HCT116 (cell line): ENCODE data around the gene CACNG1. TPM values are rescaled to one million over a fixed set of nuclear protein-coding genes. Genes with fewer than 3 reads are reported as not detected.

Experiments
- ATAC-seq: fragments of 200-7000 bp; cut with Tn5 transposase; 2 replicates; pipeline ENCODE4 v1.9.1; 2020; ENCODE audit warnings: mild to moderate bottlenecking, moderate library complexity
- BruUV-seq: library from RNA; stranded (reverse); fragments of 400-500 nt; replicated peaks from 2 replicates; lab custom pipeline; 2021; lab: Mats Ljungman, UMichigan
- CTCF ChIA-PET: fragments of 300-600 bp; sonication (Branson Sonifier 250); formaldehyde crosslinking; loops from one replicate; lab custom pipeline; 2021; ENCODE audit warnings: antibody characterized with exemption; lab: Charles Lee
- POLR2A ChIA-PET: fragments of 300-600, 350-600 bp; sonication (Branson Sonifier 250); formaldehyde crosslinking; loops from one replicate; lab custom pipeline; 2021; ENCODE audit warnings: antibody characterized with exemption; lab: Charles Lee
- RAD21 ChIA-PET, 2 experiments: fragments of 300-600 bp; sonication (Branson Sonifier 250); formaldehyde crosslinking; loops; one replicate each; lab custom pipeline; 2023; ENCODE audit warnings: low total read pairs in 2 of 2; ENCODE audit not compliant: uncharacterized antibody in 2 of 2, unreplicated experiment in 2 of 2, low non-redundant PET in 1 of 2; lab: Charles Lee
- DNase-seq: peaks from one replicate; pipeline ENCODE4 v3.0.0-alpha.2; 2010; ENCODE audit warnings: low read depth, low spot score
- H2AFZ ChIP-seq: fragments of 200-600 bp; shearing (Covaris generic), sonication (generic); 2 replicates; pipeline ENCODE4 v1.6.1; 2017; ENCODE audit warnings: low read depth, mixed run types, mixed read lengths, antibody characterized with exemption, low read length; ENCODE audit not compliant: poor library complexity, severe bottlenecking
- H3K27ac ChIP-seq: 2 replicates; pipeline ENCODE4 v1.5.1; 2012; ENCODE audit warnings: low read depth, low read length
- H3K27me3 ChIP-seq: fragments of 200-600 bp; sonication (generic); 2 replicates; pipeline ENCODE4 v1.6.1; 2016; ENCODE audit warnings: mixed run types, low read length, mixed read lengths; ENCODE audit not compliant: insufficient read depth
- H3K36me3 ChIP-seq, 2 experiments: fragments of 200-500 bp in 1 of 2; fragments of 200-600 bp in 1 of 2; sonication (Bioruptor generic) in 1 of 2; sonication (generic) in 1 of 2; 2 replicates each; pipeline versions ENCODE4 v1.5.1 to v1.6.1; 2014 to 2016; ENCODE audit warnings: low read length in 2 of 2, inconsistent platforms in 1 of 2, mixed read lengths in 1 of 2, mixed run types in 1 of 2; ENCODE audit not compliant: insufficient read depth in 2 of 2, control insufficient read depth in 1 of 2
- H3K4me1 ChIP-seq, 2 experiments: fragments of 200-600 bp in 1 of 2; sonication (generic) in 1 of 2; 2 replicates each; pipeline versions ENCODE4 v1.5.1 to v1.6.1; 2012 to 2017; ENCODE audit warnings: low read length in 2 of 2, inconsistent platforms in 1 of 2, mild to moderate bottlenecking in 1 of 2, mixed read lengths in 1 of 2, mixed run types in 1 of 2, moderate library complexity in 1 of 2; ENCODE audit not compliant: insufficient read depth in 2 of 2, control insufficient read depth in 1 of 2
- H3K4me2 ChIP-seq: fragments of 200-600 bp; sonication (generic); 2 replicates; pipeline ENCODE4 v1.6.1; 2017; ENCODE audit warnings: mixed run types, low read length, mixed read lengths
- H3K4me3 ChIP-seq, 2 experiments: fragments of 200-600 bp in 1 of 2; sonication (generic) in 1 of 2; replicated peaks in 1 of 2; 2 replicates each; pipeline ENCODE4 v1.5.1; 2011 to 2016; ENCODE audit warnings: low read length in 2 of 2, control low read depth in 1 of 2, low read depth in 1 of 2, mild to moderate bottlenecking in 1 of 2, mixed read lengths in 1 of 2, mixed run types in 1 of 2
- H3K79me2 ChIP-seq: fragments of 200-600 bp; sonication (generic); 2 replicates; pipeline ENCODE4 v1.6.1; 2017; ENCODE audit warnings: mild to moderate bottlenecking, mixed run types, low read length, moderate library complexity, mixed read lengths; ENCODE audit not compliant: insufficient read depth
- H3K9ac ChIP-seq: fragments of 200-600 bp; sonication (generic); 2 replicates; pipeline ENCODE4 v1.6.1; 2016; ENCODE audit warnings: low read length, mixed read lengths
- H3K9me2 ChIP-seq: fragments of 200-600 bp; sonication (generic), shearing (Covaris generic); 2 replicates; pipeline ENCODE4 v1.6.1; 2017; ENCODE audit warnings: mixed run types, mild to moderate bottlenecking, moderate library complexity; ENCODE audit not compliant: insufficient read depth
- H3K9me3 ChIP-seq, 2 experiments: fragments of 200-500 bp in 1 of 2; fragments of 200-600 bp in 1 of 2; sonication (Bioruptor generic) in 1 of 2; sonication (generic) in 1 of 2; 2 replicates each; pipeline ENCODE4 v1.6.1; 2014 to 2017; ENCODE audit warnings: low read length in 2 of 2, mixed read lengths in 2 of 2, inconsistent platforms in 1 of 2, low read depth in 1 of 2, mild to moderate bottlenecking in 1 of 2, mixed run types in 1 of 2, moderate library complexity in 1 of 2; ENCODE audit not compliant: control insufficient read depth in 1 of 2, insufficient read depth in 1 of 2
- H4K20me1 ChIP-seq: fragments of 200-600 bp; sonication (generic), shearing (Covaris generic); 2 replicates; pipeline ENCODE4 v1.6.1; 2017; ENCODE audit warnings: mixed run types, mild to moderate bottlenecking, moderate library complexity; ENCODE audit not compliant: insufficient read depth
- CTCF ChIP-seq, 3 experiments: fragments of 200-600 bp in 1 of 3; sonication (generic) in 1 of 3; IDR thresholded peaks in 2 of 3; conservative IDR thresholded peaks in 1 of 3; 2 replicates each; pipeline ENCODE4 v1.5.1; 2012 to 2017; ENCODE audit warnings: low read depth in 2 of 3, low read length in 2 of 3, antibody characterized with exemption in 1 of 3, borderline replicate concordance in 1 of 3, control low read depth in 1 of 3, mild to moderate bottlenecking in 1 of 3, mixed read lengths in 1 of 3, mixed run types in 1 of 3, moderate library complexity in 1 of 3; ENCODE audit not compliant: insufficient read depth in 1 of 3
- EZH2 ChIP-seq: fragments of 200-600 bp; sonication (generic); IDR thresholded peaks from 2 replicates; pipeline ENCODE4 v1.6.1; 2017; ENCODE audit warnings: antibody characterized with exemption, mixed run types
- JUND ChIP-seq: IDR thresholded peaks from 2 replicates; pipeline ENCODE4 v1.6.1; 2012
- POLR2A ChIP-seq: IDR thresholded peaks from 2 replicates; pipeline ENCODE4 v1.7.0; 2011; ENCODE audit warnings: borderline replicate concordance; ENCODE audit not compliant: insufficient read depth, insufficient read length; ENCODE audit errors: extremely low read depth
- RAD21 ChIP-seq: IDR thresholded peaks from 2 replicates; pipeline ENCODE4 v1.6.1; 2012; ENCODE audit warnings: low read depth, mild to moderate bottlenecking
- SIN3A ChIP-seq: IDR thresholded peaks from 2 replicates; pipeline ENCODE4 v1.6.1; 2012; ENCODE audit warnings: low read depth
- SRF ChIP-seq: IDR thresholded peaks from 2 replicates; pipeline ENCODE4 v1.6.1; 2012; ENCODE audit warnings: low read depth
- TCF7L2 ChIP-seq: IDR thresholded peaks from 2 replicates; pipeline ENCODE4 v1.7.0; 2011; ENCODE audit warnings: borderline replicate concordance, inconsistent platforms; ENCODE audit not compliant: insufficient read depth, insufficient read length; ENCODE audit errors: extremely low read depth
- YY1 ChIP-seq: IDR thresholded peaks from 2 replicates; pipeline ENCODE4 v1.6.1; 2011; ENCODE audit warnings: low read length, low read depth, moderate library complexity, mild to moderate bottlenecking; ENCODE audit not compliant: insufficient replicate concordance; ENCODE audit errors: extremely low read depth
- ZFX ChIP-seq: fragments of 450-650 bp; IDR thresholded peaks from 2 replicates; pipeline ENCODE4 v1.6.1; 2017
- ZNF274 ChIP-seq: fragments of 200-500 bp; sonication (Bioruptor generic); IDR thresholded peaks from 2 replicates; pipeline ENCODE4 v1.6.1; 2014; ENCODE audit warnings: mild to moderate bottlenecking, low read depth, low read length, inconsistent platforms
- intact Hi-C: fragments of 100-400 bp; cut with micrococcal nuclease; formaldehyde crosslinking; loops from 2 replicates; pipeline ENCODE4 v1.10.0; 2022
- total RNA-seq: library from RNA; stranded (reverse); gene quantifications from one replicate; pipeline ENCODE4 v1.2.1, GENCODE V29; 2021; ENCODE audit not compliant: unreplicated experiment
- TF ChIP-seq, protein P1 (sequence below): IDR thresholded peaks from 2 replicates; pipeline ENCODE4 v1.6.1; 2012
- TF ChIP-seq, protein P2 (sequence below): IDR thresholded peaks from 2 replicates; pipeline ENCODE4 v1.6.1; 2011; ENCODE audit warnings: mild to moderate bottlenecking, low read length, moderate library complexity; ENCODE audit not compliant: insufficient replicate concordance; ENCODE audit errors: extremely low read depth

CACNG1 gene
- total RNA-seq, 1 experiment from 2014 or later, result not detected

DNA sequence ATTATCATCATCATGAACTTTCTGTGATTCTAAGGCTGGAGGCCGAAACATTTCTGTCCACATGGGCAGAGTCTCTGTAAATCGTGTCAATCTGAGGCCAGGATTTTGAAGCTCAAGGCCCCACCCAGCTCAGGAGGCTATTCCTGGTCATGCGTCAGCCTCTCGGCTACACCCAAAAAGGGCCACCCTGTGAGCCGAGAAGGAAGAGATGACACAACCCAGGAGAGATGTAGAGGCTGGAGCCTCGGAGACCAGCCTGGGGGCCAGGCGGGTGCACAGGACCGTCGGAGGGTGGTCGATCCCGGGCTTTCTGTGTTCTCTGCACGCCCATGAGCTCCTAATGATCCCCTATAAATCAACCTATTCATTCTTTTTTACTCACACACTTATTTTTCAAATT lies 1.1 kb upstream of the CACNG1 start:
- Histone ChIP-seq H3K36me3 (no peaks in the 10 kb centered on the region), H3K9me3 (peaks cover 0 to 5% of the 10 kb centered on the region in 2 experiments; a peak in 1 of 4 replicates), H3K4me3 (no peak overlapping the region), H3K27me3 (0 out of 2 replicates have a peak, but pooled peaks cover 4% of the 10 kb centered on the region), H3K27ac (no peak overlapping the region), H3K79me2 (no peaks in the 10 kb centered on the region), H2AFZ (no peak overlapping the region), H3K4me1 (no peaks in the 10 kb centered on the region), H3K9me2 (no peaks in the 10 kb centered on the region), H3K4me2 (no peak overlapping the region), H3K9ac (no peak overlapping the region), H4K20me1 (no peaks in the 10 kb centered on the region)
- intact Hi-C loops, result no loop called here
- TF ChIP-seq ZFX, result no peak
- TF ChIP-seq YY1, result no peak
- TF ChIP-seq POLR2A, result no peak
- no peak for TF ChIP-seq TCF7L2
- TF ChIP-seq SIN3A, result no peak
- TF ChIP-seq, protein P1, sequence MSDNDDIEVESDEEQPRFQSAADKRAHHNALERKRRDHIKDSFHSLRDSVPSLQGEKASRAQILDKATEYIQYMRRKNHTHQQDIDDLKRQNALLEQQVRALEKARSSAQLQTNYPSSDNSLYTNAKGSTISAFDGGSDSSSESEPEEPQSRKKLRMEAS, result no peak
- TF ChIP-seq JUND, result no peak
- ChIA-PET CTCF (no interaction called here), RAD21 (no interaction called here), POLR2A (no interaction called here)
- no peak for DNase-seq
- BruUV-seq, result no TSS peak
- no peak for ATAC-seq

DNA sequence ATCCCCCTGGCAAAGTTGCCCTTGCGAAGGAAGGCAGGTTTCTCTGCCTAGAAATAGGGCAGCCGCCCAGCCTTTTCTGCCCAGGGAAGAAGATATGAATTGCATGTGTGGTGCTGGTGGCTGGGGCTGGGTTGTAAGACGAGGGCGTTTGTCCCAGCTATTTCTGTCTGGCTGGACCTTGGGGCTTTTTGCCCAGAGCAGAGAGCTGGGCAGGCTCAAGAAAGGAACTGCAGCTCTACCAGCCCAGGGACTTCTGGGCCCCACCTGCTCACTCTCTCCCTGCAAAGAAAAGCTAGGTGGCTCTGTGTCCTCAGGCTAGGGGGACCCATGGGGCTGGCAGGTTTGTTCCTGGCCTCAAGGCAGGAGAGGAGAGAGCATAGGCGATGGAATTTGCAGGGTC lies 586 bp downstream of the CACNG1 start:
- RAD21 ChIA-PET, result no interaction called here
- intact Hi-C loops, result no loop called here
- POLR2A ChIA-PET, result no interaction called here
- TF ChIP-seq, protein P2, sequence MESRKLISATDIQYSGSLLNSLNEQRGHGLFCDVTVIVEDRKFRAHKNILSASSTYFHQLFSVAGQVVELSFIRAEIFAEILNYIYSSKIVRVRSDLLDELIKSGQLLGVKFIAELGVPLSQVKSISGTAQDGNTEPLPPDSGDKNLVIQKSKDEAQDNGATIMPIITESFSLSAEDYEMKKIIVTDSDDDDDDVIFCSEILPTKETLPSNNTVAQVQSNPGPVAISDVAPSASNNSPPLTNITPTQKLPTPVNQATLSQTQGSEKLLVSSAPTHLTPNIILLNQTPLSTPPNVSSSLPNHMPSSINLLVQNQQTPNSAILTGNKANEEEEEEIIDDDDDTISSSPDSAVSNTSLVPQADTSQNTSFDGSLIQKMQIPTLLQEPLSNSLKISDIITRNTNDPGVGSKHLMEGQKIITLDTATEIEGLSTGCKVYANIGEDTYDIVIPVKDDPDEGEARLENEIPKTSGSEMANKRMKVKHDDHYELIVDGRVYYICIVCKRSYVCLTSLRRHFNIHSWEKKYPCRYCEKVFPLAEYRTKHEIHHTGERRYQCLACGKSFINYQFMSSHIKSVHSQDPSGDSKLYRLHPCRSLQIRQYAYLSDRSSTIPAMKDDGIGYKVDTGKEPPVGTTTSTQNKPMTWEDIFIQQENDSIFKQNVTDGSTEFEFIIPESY, result no peak
- no peak for TF ChIP-seq EZH2
- TF ChIP-seq ZNF274, result no peak
- no peak; the same call in 1 of the 2 replicates for TF ChIP-seq RAD21
- no peak for TF ChIP-seq JUND
- no peak for TF ChIP-seq CTCF (IDR thresholded peaks at IDR 0.05 in 2 of 3, conservative IDR thresholded peaks at IDR 0.05 in 1 of 3; ENCODE audit: borderline replicate concordance in 1 of 3, insufficient read depth in 1 of 3, low read depth in 2 of 3, low read length in 2 of 3)
- TF ChIP-seq, protein P1, result no peak
- no peak for TF ChIP-seq SRF

More for the DNA sequence above, 586 bp downstream of the CACNG1 start:
- no peak overlapping the region for H3K4me2 ChIP-seq
- ATAC-seq, result no peak
- no peaks in the 10 kb centered on the region for H4K20me1 ChIP-seq
- peaks cover 11 to 13% of the 10 kb centered on the region in 2 experiments; a peak in 1 of 4 replicates for H3K9me3 ChIP-seq
- H3K79me2 ChIP-seq, result no peaks in the 10 kb centered on the region
- no TSS peak for BruUV-seq
- H3K4me3 ChIP-seq, result no peak overlapping the region
- no peaks in the 10 kb centered on the region for H3K9me2 ChIP-seq
- CTCF ChIA-PET, result no interaction called here
- H3K9ac ChIP-seq, result no peak overlapping the region
- 0 out of 2 replicates have a peak, but pooled peaks cover 4% of the 10 kb centered on the region for H3K27me3 ChIP-seq
- H3K36me3 ChIP-seq, result no peaks in the 10 kb centered on the region
- H2AFZ ChIP-seq, result no peak overlapping the region
- H3K4me1 ChIP-seq, result no peaks in the 10 kb centered on the region
- H3K27ac ChIP-seq, result no peak overlapping the region
- DNase-seq, result no peak
